Left forelimb (tissue), 1 donor: ENCODE results near the gene HLA-E.
"Not testable (repeated sequence)": the region's sequence is repeated elsewhere in the genome, so short reads cannot be mapped to it uniquely, and the experiment has no call there.

Experiments
- DNase-seq: peaks from one replicate; pipeline ENCODE4 v3.0.0-alpha.2; 2018; ENCODE audit warnings: low spot score

Gene HLA-E

DNA sequence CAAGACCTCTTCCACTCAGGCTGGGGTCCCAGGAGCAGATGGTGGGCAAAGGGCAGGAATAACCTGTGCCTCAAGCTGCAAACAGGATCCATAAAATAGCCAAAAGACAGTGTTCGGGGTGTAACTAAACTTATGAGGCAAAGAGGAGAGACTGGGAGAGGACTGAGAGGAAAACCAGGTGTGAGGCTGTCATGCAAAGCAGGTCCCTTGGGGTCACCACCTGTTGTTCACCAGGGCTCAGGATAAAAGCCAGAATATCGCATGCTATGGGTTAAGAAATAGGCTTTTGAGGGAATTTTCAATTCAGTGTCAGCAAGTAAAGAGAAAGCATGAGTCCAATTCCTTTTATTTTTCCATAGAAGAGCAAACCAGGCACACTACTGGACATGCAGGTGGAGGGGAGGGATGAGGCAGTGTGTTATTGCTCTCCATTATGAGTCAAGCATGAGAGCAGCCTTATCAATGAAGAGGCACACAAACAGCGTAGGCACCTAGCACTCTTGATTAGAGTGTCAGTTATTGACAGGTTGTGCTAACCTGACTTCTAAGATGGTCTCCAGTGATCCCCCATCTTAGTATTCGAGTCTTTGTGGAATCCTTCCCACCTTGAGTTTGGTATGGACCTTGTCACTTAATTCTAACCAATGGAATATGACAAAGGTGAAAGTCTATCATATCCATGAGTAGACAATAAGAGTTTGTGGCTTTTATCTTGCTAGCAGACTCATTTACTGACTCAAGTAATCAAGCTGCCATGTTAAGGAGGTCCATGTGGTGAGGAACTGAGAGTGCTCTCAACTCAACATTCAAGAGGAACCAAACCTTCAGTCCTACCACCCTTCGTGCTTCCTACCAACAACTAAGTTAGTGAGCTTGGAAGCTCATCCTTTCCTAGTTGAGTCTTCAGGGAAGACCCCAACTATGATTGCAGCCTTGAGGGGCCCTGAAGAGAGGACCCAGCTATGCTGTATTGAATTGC is 18.8 kb downstream of the HLA-E start:
- no peak for DNase-seq

DNA sequence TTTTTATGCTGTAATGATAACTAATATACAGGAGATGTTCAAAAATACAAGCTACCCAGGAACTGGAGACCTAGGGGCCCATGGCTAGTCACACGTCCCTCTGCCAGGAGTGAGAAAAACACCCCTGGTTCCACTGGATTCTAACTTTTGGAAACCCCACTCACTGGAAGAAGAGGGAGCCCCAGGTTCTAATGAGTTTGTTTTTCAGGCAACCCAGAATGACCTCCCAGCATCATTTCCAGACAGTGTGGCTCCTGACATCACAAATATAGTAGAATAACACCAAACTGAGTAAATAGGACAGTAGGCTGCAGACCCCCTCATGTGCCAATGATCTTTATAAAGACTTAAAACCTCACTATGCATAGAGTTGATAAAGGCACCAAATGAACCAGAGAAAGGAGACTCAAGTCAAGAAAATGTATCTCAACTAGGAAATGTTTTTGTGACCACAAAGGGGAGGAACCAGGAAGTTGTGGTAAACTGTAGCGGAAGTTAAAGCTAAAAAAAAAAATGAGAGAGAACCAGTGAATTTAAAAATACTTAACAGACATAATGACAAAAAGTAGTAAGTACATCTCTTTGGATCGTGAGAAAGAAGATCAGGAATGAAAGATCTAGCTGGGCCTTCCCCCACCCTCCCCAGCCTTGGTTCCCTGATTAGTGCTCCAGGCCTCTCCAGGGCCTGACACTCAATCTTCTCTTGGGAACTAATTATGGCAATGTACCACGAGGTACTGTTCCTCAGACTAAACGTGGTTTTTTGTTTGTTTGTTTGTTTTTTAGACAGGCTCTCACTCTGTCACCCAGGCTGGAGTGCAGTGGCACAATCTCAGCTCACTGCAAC is 19.8 kb downstream of the HLA-E start:
- no peak for DNase-seq

DNA sequence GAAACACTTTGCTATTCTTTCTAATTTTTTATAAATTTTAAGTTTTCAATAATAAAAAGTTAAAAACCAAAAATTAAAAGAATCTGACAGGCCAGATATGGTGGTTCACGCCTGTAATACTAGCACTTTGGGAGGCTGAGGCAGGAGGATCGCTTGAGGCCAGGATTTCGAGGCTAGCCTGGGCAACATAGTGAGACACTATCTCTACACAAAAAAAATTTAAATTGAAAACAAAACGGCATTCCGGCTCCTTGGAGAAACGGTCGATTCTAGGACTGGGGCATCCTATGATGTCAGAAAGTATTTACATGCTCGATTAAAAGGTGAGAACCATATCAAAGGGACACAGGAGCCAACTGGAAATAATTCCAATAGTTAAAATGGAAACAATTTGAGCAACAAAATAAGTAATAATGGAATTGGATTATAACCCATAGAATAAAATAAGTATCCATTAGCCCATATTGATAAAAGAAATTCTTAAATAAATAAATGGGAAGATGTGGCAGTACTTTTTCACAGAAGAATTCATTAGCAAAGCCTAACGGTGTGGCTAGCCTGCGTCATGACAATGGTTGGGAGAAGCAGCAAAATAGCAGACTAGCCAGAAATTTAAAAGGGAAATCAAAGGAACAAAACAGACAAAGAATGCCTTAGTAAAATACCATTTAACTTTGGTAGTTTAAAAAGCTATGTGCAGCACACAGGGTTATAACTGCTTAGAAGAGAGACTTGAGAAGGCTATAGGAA is 21.3 kb downstream of the HLA-E start:
- DNase-seq: no peak

DNA sequence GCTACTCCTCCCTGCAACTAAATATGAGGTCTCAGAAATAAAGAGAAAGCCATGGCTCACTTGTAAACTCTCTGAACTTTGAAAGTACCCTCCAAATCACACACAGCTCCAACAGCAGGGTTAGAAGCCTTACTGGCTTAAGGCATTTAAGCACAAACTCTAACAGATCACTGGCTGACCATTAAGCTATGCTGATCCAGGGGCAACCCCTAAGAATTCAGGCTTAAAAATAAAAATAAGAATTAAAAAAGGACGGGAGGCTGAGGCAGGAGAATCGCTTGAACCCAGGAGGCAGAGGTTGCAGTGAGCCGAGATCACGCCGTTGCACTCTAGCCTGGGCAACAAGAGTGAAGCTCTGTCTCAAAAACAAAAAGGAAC is 21.8 kb downstream of the HLA-E start:
- DNase-seq: no peak

DNA sequence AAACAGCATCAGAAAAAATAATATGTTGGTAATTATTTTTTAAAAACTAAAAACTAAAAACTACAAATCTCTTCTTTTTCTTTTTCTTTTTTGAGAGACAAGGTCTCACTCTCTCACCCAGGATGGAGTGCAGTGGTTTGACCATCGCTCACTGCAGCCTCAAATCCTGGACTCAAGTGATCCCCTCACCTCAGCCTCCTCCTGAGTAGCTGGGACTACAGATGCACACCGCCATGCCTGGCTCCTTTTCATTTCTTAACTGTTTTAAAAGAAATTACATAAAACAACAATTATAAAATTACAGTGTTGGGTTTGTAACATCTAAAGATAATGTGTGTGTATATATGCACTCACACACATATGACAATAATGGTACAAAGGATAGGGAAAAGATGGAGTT is 24.1 kb downstream of the HLA-E start:
- no peak for DNase-seq

DNA sequence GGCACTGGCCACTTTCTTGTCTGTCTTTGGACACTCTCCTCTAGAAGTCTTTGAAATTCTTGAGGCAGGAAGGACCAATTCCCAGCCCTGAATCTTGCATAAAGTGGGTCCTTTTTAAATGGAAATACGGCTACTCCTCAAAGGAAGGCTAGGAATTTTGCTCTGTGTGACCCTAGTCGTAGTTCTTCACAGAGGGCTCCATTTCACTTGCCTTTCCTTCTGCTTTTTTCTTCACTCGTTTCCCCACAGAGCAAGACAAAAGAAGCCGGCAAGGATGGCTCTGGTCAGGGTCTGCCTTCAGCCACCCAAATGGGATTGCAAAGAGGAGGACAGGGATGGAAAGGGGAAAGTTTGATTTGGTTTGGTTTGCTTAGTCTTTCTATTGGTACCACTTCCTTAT is 25.8 kb downstream of the HLA-E start:
- DNase-seq: no peak

DNA sequence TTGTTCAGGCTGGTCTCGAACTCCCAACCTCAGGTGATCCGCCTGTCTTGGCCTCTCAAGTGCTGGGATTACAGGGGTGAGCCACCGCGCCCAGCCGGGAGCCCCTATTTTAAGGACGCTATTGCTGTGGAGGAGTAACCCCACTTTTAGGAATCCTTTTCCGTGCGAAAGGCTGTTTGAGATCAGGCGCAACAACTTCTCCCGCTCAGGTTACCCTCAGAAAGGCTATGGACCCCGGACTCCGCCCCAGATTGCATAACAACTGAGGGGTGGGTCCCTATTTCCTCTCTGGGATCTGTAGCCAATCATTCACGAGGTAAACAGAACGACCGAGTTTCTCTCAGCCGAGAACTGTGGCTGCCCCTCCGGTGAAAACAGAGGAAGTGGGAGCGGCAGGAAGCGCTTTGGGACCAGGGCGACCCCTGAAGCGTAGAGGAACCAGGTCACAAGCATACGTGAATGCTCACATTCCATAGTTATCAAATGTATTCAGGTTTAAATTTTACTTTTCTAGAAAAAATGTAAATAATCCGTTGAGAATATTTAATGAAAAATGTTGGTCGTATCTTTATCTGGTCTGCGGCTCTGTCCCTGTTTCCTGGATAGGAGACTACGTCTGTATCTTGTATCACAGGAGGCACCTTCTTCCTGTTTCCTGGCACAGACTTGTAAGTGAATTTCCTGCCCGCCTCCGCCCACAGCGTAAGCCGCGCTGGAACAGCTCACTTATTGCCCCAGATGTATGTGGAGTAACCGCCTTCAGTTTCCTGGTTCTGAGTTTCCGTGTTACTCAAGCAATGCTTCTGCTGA is 26.8 kb downstream of the HLA-E start:
- peak; percentile 84 for DNase-seq

DNA sequence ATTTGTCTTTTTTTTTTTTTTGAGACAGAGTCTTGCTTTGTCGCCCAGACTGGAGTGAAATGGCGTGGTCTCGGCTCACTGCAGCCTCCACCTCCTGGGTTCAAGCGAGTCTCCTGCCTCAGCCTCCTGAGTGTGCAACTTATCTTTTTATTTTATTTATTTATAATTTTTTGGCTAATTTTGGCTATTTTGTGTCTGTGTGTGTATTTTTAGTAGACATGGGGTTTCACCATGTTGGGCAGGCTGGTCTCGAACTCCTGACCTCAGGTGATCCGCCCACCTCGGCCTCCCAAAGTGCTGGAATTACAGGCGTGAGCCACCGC is 27.4 kb downstream of the HLA-E start:
- DNase-seq: not testable (repeated sequence)

DNA sequence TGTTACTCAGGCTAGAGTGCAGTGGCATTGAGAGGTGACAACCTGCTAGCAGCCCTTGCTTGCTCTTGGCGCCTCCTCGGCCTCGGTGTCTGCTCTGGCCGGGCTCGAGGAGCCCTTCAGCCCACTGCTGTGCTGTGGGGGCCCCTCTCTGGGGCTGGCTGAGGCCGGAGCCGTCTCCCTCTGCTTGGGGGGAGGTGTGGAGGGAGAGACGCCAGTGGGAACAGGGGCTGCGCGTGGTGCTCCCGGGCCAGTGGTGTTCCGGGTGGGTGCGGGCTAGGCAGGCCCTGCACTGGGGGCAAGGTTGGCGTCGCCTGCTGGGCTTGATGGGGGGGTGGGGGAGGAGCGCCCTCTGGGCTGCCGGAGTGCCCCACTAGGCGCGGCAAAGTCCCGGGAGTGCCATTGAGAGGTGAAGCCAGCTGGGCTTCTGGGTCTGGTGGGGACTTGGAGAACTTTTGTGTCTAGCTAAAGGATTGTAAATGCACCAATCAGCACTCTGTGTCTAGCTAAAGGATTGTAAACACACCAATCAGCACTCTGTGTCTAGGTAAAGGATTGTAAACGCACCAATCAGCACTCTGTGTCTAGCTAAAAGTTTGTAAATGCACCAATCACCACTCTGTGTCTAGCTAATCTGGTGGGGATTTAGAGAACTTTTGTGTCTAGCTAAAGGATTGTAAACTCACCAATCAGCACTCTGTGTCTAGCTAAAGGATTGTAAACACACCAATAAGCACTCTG is 28.6 kb downstream of the HLA-E start:
- not testable (repeated sequence) for DNase-seq

DNA sequence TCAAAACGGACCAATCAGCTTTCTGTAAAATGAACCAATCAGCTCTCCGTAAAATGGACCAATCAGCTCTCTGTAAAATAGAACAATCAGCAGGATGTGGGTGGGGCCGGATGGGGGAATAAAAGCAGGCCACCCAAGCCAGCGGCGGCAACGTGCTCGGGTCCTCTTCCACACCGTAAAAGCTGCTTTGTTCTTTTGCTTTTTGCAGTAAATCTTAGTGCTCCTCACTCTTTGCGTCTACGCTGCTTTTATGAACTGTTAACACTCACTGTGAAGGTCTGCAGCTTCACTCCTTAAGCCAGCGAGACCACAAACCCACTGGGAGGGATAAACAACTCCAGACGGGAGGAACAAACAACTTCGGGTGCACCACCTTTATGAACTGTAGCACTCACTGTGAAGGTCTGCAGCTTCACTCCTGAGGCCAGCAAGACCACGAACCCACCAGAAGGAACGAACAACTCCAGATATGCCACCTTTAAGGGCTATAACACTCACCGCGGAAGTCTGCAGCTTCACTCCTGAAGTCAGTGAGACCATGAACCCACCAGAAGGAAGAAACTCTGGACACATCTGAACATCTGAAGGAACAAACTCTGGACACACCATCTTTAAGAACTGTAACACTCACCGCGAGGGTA is 29.3 kb downstream of the HLA-E start:
- not testable (repeated sequence) for DNase-seq

DNA sequence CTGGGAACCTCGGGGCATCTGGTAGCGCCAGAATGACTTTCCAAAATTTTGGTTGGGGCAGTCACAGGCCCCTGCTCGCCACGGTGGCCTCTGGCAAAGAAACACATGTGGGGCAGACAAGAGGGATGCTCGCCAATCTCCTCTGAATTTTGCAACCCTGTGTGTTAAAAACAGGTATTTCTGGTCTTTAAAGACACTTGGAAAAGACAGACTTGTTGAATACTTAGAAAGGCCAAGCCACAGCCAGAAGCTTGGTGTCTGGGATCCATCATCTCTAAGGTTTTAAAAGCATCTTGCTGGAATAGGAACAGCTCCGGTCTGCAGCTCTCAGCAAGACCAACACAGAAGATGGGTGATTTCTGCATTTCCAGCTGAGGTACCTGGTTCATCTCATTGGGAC is 31.2 kb downstream of the HLA-E start:
- DNase-seq: no peak

DNA sequence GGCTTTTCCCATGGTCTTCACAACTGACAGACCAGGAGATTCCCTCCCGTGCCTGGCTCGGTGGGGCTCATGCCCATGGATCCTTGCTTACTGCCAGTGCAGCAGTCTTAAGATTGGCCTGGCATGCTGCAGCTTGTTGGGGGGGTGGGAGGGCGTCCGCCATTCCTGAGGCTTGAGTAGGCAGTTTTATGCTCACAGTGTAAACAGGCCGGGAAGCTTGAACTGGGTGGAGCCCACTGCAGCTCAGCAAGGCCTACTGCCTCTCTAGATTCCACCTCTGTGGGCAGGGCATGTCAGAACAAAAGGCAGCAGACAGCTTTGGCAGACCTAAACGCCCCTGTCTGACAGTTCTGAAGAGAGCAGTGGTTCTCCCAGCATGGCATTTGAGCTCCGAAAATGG is 31.8 kb downstream of the HLA-E start:
- not testable (repeated sequence) for DNase-seq

DNA sequence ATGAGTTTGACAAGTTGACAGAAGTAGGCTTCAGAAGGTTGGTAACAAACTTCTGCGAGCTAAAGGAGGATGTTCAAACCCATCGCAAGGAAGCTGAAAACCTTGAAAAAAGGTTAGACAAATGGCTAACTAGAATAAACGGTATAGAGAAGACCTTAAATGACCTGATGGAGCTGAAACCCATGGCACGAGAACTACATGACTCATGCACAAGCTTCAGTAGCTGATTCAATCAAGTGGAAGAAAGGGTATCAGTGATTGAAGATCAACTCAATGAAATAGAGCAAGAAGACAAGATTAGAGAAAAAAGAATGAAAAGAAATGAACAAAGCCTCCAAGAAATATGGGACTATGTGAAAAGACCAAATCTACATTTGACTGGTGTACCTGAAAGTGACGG is 32.6 kb downstream of the HLA-E start:
- not testable (repeated sequence) for DNase-seq

DNA sequence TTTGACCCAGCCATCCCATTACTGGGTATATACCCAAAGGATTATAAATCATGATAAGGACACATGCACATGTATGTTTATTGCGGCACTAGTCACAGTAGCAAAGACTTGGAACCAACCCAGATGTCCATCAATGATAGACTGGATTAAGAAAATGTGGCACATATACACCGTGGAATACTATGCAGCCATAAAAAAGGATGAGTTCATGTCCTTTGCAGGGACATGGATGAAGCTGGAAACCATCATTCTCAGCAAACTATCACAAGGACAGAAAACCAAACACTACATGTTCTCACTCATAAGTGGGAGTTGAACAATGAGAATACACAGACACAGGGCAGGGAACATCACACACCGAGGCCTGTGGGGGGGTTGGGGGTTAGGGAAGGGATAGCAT is 37.1 kb downstream of the HLA-E start:
- DNase-seq: not testable (repeated sequence)

DNA sequence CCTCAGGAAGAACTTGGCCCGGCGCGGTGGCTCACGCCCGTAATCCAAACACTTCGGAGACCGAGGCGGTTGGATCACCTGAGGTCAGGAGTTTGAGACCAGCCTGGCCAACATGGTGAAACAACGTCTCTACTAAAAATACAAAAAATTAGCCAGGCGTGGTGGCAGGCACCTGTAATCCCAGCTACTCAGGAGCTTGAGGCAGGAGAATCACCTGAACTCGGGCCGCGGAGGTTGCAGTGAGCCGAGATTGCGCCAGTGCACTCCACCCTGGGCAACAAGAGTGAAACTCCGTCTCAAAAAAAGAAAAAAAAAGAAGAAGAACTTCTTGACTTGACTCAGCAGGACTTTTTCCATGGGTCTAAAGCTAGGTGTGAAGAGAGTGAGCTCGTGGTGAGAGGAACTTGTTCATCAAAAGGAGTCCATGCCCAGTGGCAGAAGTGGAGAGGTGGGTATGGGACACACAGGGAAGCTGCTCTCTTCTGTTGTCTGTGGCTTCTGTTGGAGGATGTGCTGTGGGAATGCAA is 40.1 kb downstream of the HLA-E start:
- not testable (repeated sequence) for DNase-seq

DNA sequence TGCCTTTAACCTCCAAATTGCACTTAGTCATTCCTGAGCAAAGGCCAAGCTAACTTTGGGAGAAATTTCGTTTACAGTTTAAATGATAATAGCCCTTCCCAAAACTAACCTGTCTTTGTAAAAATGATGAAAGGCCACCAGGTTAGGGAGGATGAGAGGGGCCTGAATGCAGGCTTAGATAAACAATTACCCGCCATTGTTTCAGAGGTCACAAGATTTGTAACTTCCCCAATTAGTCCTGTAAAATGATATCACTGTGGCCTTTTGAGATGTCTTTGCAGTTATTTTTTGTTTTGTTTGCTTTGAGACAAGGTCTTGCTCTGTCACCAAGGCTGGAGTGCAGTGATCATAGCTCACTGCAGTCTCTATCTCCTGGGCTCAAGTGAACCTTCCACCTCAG is 40.7 kb downstream of the HLA-E start:
- no peak for DNase-seq

DNA sequence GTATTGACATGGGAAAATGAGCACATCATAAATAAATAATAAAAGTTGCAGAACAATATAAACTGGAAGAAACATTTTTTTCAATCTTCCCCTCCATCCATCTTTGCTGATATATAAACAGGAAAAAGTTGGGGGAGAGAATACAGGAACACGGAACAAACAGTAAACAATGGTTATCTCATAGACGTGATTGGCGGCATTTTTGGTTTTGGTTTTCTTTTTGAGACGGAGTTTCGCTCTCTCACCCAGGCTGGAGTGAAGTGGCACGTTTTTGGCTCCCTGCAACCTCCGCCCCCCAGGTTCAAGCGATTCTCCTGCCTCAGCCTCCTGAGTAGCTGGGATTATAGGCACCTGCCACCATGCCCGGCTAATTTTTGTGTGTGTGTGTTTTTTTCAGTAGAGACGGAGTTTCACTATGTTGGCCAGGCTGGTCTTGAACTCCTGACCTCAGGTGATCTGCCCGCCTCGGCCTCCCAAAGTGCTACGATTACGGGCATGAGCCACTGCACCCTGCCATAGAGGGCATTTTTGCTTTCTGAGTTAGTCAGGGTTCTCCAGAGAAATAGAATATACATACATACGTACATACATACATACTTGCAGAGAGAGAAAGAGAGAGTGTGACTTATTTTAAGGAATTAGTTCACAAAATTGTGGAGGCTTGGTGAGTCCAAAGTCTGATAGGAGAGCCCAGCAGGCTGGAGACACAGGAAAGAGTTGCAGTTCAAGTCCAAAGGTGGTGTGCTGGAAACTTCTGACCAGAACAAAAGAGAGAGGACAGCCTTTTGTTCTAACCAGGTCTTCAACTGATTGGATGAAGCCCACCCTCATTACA is 44.4 kb downstream of the HLA-E start:
- DNase-seq: no peak

DNA sequence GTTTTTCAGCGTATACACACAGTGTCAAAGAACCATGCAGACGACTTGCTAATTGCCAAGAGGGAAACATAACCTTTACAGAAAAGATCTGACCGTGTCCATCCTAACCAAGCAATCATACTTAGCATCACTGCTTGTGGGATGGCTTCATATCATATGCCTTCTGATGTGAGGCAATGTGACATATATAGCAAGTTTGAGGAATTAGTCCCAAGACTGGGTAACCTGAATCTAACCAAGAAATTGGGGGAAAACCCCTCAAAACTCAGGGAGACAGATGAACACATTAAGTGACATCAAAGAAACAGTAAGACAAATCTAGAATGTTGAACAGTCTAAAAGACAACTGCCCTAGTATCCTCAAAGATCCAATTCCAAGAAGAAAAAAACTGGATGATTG is 48.6 kb downstream of the HLA-E start:
- no peak for DNase-seq
